Activated T-helper 1 cell treated with Interleukin-2 at 50 U/mL for 16 hours (primary cell): Measurements from ENCODE around the gene DPYD.

Experiments
- DNase-seq: peaks from one replicate; pipeline ENCODE4 v3.0.0-alpha.2; 2020; ENCODE audit warnings: low read depth

DPYD gene

GRCh38 chr1:97784661-97785060 is 136.2 kb downstream of the DPYD start:
- DNase-seq, result no peak

- DNase-seq, result no peak
These were observed 137.1 kb downstream of the DPYD start for GRCh38 chr1:97783751-97784150.

GRCh38 chr1:97781762-97782337 is 139.0 kb downstream of the DPYD start:
- no peak for DNase-seq

GRCh38 chr1:97780884-97781283 is 139.9 kb downstream of the DPYD start:
- DNase-seq, result no peak

GRCh38 chr1:97778718-97779117 is 142.1 kb downstream of the DPYD start:
- no peak for DNase-seq

GRCh38 chr1:97770376-97770775 is 150.5 kb downstream of the DPYD start:
- DNase-seq, result no peak

- DNase-seq, result no peak
These were observed 153.5 kb downstream of the DPYD start for GRCh38 chr1:97767381-97767780.

GRCh38 chr1:97764991-97765390 is 155.8 kb downstream of the DPYD start:
- DNase-seq, result no peak

- no peak for DNase-seq
These were observed 159.2 kb downstream of the DPYD start for GRCh38 chr1:97761637-97762036.

GRCh38 chr1:97759078-97759477 is 161.8 kb downstream of the DPYD start:
- no peak for DNase-seq

- DNase-seq, result no peak
These were observed 162.2 kb downstream of the DPYD start for GRCh38 chr1:97758541-97759057.

GRCh38 chr1:97745912-97746311 is 174.9 kb downstream of the DPYD start:
- DNase-seq, result no peak

- no peak for DNase-seq
These were observed 175.9 kb downstream of the DPYD start for GRCh38 chr1:97744977-97745376.

- DNase-seq, result no peak
These were observed 177.7 kb downstream of the DPYD start for GRCh38 chr1:97743129-97743528.

- no peak for DNase-seq
These were observed 179.9 kb downstream of the DPYD start for GRCh38 chr1:97740891-97741290.

GRCh38 chr1:97739596-97740103 is 181.2 kb downstream of the DPYD start:
- DNase-seq, result no peak

- DNase-seq, result no peak
These were observed 182.6 kb downstream of the DPYD start for GRCh38 chr1:97738270-97738669.

GRCh38 chr1:97730271-97730670 is 190.6 kb downstream of the DPYD start:
- DNase-seq, result no peak

- DNase-seq, result no peak
These were observed 192.4 kb downstream of the DPYD start for GRCh38 chr1:97728436-97728835.

GRCh38 chr1:97727029-97727428 is 193.8 kb downstream of the DPYD start:
- no peak for DNase-seq

GRCh38 chr1:97726386-97726785 is 194.4 kb downstream of the DPYD start:
- no peak for DNase-seq

- no peak for DNase-seq
These were observed 199.6 kb downstream of the DPYD start for GRCh38 chr1:97721221-97721620.

GRCh38 chr1:97712980-97713379 is 207.9 kb downstream of the DPYD start:
- no peak for DNase-seq

- DNase-seq, result no peak
These were observed 209.0 kb downstream of the DPYD start for GRCh38 chr1:97711858-97712257.
